ENCODE results near the gene HOXD3. TPM values are rescaled to one million over a fixed set of nuclear protein-coding genes. Genes with fewer than 3 reads are reported as not detected.

HOXD3 gene
- polyA plus RNA-seq, 1 experiment = not detected

GRCh38 chr2:176117823-176118371 is 39.2 kb upstream of the HOXD3 start:
- Histone ChIP-seq H3K27me3 (ENCODE audit: control insufficient read depth, insufficient read depth, low read length) (peaks cover 95% of the 10 kb centered on the region), H3K4me3 (ENCODE audit: low read depth, low read length) (no peak overlapping the region), H3K27ac (ENCODE audit: low read depth, low read length) (no peak overlapping the region), H3K9me3 (ENCODE audit: control insufficient read depth, insufficient read depth, low read length) (peaks cover 23% of the 10 kb centered on the region)
- POLR2A ChIA-PET = no interaction called here
- CTCF ChIA-PET = interaction anchor here (0.6 kb wide), 1 partner anchor 22 kb away, joined by 3 read pairs; no protein-coding TSS in a partner anchor
- no peak for DNase-seq (ENCODE audit: low read depth, low spot score)
- no peak for TF ChIP-seq CTCF (IDR thresholded peaks at IDR 0.05; ENCODE audit: low read depth, low read length)

GRCh38 chr2:176118601-176119339 is 38.3 kb upstream of the HOXD3 start:
- POLR2A ChIA-PET = no interaction called here
- H3K9me3 ChIP-seq (ENCODE audit: control insufficient read depth, insufficient read depth, low read length) = peaks cover 23% of the 10 kb centered on the region
- H3K4me3 ChIP-seq (ENCODE audit: low read depth, low read length) = no peak overlapping the region
- DNase-seq (ENCODE audit: low read depth, low spot score) = no peak
- peaks cover 94% of the 10 kb centered on the region for H3K27me3 ChIP-seq (ENCODE audit: control insufficient read depth, insufficient read depth, low read length)
- CTCF ChIA-PET = no interaction called here
- no peak overlapping the region for H3K27ac ChIP-seq (ENCODE audit: low read depth, low read length)
- peak; percentile 36 for TF ChIP-seq CTCF (IDR thresholded peaks at IDR 0.05; ENCODE audit: low read depth, low read length)

- ChIA-PET CTCF (interaction anchor here (0.8 to 3.1 kb wide), 8 partner anchors 10 to 531 kb away, joined by 3 to 17 read pairs (median 4); no protein-coding TSS in a partner anchor), POLR2A (no interaction called here)
- no peak for TF ChIP-seq CTCF (IDR thresholded peaks at IDR 0.05; ENCODE audit: low read depth, low read length)
- peaks cover 94% of the 10 kb centered on the region for H3K27me3 ChIP-seq (ENCODE audit: control insufficient read depth, insufficient read depth, low read length)
- no peak overlapping the region for H3K4me3 ChIP-seq (ENCODE audit: low read depth, low read length)
- DNase-seq (ENCODE audit: low read depth, low spot score) = no peak
- H3K9me3 ChIP-seq (ENCODE audit: control insufficient read depth, insufficient read depth, low read length) = peaks cover 23% of the 10 kb centered on the region
- no peak overlapping the region for H3K27ac ChIP-seq (ENCODE audit: low read depth, low read length)
Measured at GRCh38 chr2:176120364-176121189, 36.5 kb upstream of the HOXD3 start.

GRCh38 chr2:176121190-176122051 is 35.7 kb upstream of the HOXD3 start:
- POLR2A ChIA-PET = no interaction called here

More at GRCh38 chr2:176121190-176122051, 35.7 kb upstream of the HOXD3 start:
- Histone ChIP-seq H3K27ac (ENCODE audit: low read depth, low read length) (no peak overlapping the region), H3K4me3 (ENCODE audit: low read depth, low read length) (no peak overlapping the region), H3K27me3 (ENCODE audit: control insufficient read depth, insufficient read depth, low read length) (peaks cover 94% of the 10 kb centered on the region), H3K9me3 (ENCODE audit: control insufficient read depth, insufficient read depth, low read length) (peaks cover 15% of the 10 kb centered on the region)
- no peak for DNase-seq (ENCODE audit: low read depth, low spot score)
- no peak for TF ChIP-seq CTCF (IDR thresholded peaks at IDR 0.05; ENCODE audit: low read depth, low read length)
- CTCF ChIA-PET = interaction anchor here (0.8 to 3.1 kb wide), 8 partner anchors 11 to 693 kb away, joined by 3 to 17 read pairs (median 4); no protein-coding TSS in a partner anchor
